Measurements from ENCODE around the gene MYLK. TPM values are rescaled to one million over a fixed set of nuclear protein-coding genes. Genes with fewer than 3 reads are reported as not detected.

The MYLK gene
- polyA plus RNA-seq, 3 donors = 148 to 187 (median 154) TPM

GRCh38 chr3:123831420-123831819 lies 52.7 kb downstream of the MYLK start:
- DNase-seq (ENCODE audit: low read depth in 3 of 3, low spot score in 2 of 3) = no peak

- DNase-seq (ENCODE audit: low read depth in 3 of 3, low spot score in 2 of 3) = no peak
Measured at GRCh38 chr3:123821920-123822319, 62.2 kb downstream of the MYLK start.

GRCh38 chr3:123819949-123820348 lies 64.2 kb downstream of the MYLK start:
- DNase-seq (ENCODE audit: low read depth in 3 of 3, low spot score in 2 of 3) = no peak

GRCh38 chr3:123818921-123819429 lies 65.2 kb downstream of the MYLK start:
- DNase-seq (ENCODE audit: low read depth in 3 of 3, low spot score in 2 of 3) = no peak

- no peak for DNase-seq (ENCODE audit: low read depth in 3 of 3, low spot score in 2 of 3)
Measured at GRCh38 chr3:123818324-123818920, 65.7 kb downstream of the MYLK start.

- DNase-seq (ENCODE audit: low read depth in 3 of 3, low spot score in 2 of 3) = no peak
Measured at GRCh38 chr3:123817413-123817812, 66.7 kb downstream of the MYLK start.

- DNase-seq (ENCODE audit: low read depth in 3 of 3, low spot score in 2 of 3) = no peak
Measured at GRCh38 chr3:123816673-123817207, 67.4 kb downstream of the MYLK start.

GRCh38 chr3:123815981-123816380 lies 68.2 kb downstream of the MYLK start:
- DNase-seq (ENCODE audit: low read depth in 3 of 3, low spot score in 2 of 3) = no peak

- DNase-seq (ENCODE audit: low read depth in 3 of 3, low spot score in 2 of 3) = no peak
Measured at GRCh38 chr3:123813876-123814275, 70.3 kb downstream of the MYLK start.

- no peak for DNase-seq (ENCODE audit: low read depth in 3 of 3, low spot score in 2 of 3)
Measured at GRCh38 chr3:123809597-123809996, 74.5 kb downstream of the MYLK start.

- DNase-seq (ENCODE audit: low read depth in 3 of 3, low spot score in 2 of 3) = no peak
Measured at GRCh38 chr3:123808812-123809211, 75.3 kb downstream of the MYLK start.

- no peak for DNase-seq (ENCODE audit: low read depth in 3 of 3, low spot score in 2 of 3)
Measured at GRCh38 chr3:123807820-123808219, 76.3 kb downstream of the MYLK start.

GRCh38 chr3:123805504-123805903 lies 78.6 kb downstream of the MYLK start:
- no peak for DNase-seq (ENCODE audit: low read depth in 3 of 3, low spot score in 2 of 3)

- no peak for DNase-seq (ENCODE audit: low read depth in 3 of 3, low spot score in 2 of 3)
Measured at GRCh38 chr3:123805101-123805500, 79.0 kb downstream of the MYLK start.

- no peak for DNase-seq (ENCODE audit: low read depth in 3 of 3, low spot score in 2 of 3)
Measured at GRCh38 chr3:123804676-123805075, 79.5 kb downstream of the MYLK start.

- DNase-seq (ENCODE audit: low read depth in 3 of 3, low spot score in 2 of 3) = no peak
Measured at GRCh38 chr3:123803521-123803920, 80.6 kb downstream of the MYLK start.

GRCh38 chr3:123802007-123802625 lies 82.0 kb downstream of the MYLK start:
- DNase-seq (ENCODE audit: low read depth in 3 of 3, low spot score in 2 of 3) = no peak

- DNase-seq (ENCODE audit: low read depth in 3 of 3, low spot score in 2 of 3) = no peak
Measured at GRCh38 chr3:123801474-123801873, 82.7 kb downstream of the MYLK start.

- no peak for DNase-seq (ENCODE audit: low read depth in 3 of 3, low spot score in 2 of 3)
Measured at GRCh38 chr3:123800362-123800682, 83.8 kb downstream of the MYLK start.

- DNase-seq (ENCODE audit: low read depth in 3 of 3, low spot score in 2 of 3) = no peak
Measured at GRCh38 chr3:123799544-123800361, 84.4 kb downstream of the MYLK start.

- no peak for DNase-seq (ENCODE audit: low read depth in 3 of 3, low spot score in 2 of 3)
Measured at GRCh38 chr3:123798550-123798949, 85.6 kb downstream of the MYLK start.

All from right renal cortex interstitium (tissue), 3 donors.